Putamen (tissue), 1 donor: Measurements from ENCODE around the gene UBE2D2.
A peak's percentile ranks its signal among the peaks of the same experiment; 100 is the strongest.

Experiments used
- DNase-seq: peaks from one replicate; pipeline ENCODE4 v3.0.0-alpha.2; 2016; ENCODE audit warnings: low spot score

UBE2D2 gene

DNA sequence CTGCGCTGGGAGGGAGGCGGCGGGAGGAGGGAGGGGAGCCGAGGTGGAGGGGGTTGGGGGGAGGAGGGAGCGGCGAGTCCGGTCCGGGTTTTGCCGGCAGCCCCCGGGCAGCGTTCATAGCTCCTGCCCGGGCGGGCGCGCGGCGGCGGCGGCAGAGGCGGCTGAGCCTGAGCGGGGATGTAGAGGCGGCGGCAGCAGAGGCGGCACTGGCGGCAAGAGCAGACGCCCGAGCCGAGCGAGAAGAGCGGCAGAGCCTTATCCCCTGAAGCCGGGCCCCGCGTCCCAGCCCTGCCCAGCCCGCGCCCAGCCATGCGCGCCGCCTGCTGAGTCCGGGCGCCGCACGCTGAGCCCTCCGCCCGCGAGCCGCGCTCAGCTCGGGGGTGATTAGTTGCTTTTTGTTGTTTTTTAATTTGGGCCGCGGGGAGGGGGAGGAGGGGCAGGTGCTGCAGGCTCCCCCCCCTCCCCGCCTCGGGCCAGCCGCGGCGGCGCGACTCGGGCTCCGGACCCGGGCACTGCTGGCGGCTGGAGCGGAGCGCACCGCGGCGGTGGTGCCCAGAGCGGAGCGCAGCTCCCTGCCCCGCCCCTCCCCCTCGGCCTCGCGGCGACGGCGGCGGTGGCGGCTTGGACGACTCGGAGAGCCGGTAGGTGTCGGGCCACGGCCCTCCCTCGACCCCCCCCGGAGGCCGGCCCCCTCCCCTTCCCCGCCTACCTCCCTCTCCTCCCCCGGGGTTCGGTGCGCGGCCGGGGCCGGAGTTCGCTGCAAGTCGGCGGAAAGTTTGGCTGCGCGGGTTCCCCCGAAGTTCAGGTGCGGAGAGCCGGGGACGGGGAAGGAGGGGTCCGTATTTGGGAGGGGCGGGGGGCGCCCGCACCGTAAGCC lies 87.3 kb downstream of the UBE2D2 start, which contains the start of gene CXXC5:
CXXC5 (plus strand) TSS at position 145 of the 877 bp plus-strand sequence. CDS start 32,175 bp downstream, outside the sequence.
- peak; percentile 89 for DNase-seq

DNA sequence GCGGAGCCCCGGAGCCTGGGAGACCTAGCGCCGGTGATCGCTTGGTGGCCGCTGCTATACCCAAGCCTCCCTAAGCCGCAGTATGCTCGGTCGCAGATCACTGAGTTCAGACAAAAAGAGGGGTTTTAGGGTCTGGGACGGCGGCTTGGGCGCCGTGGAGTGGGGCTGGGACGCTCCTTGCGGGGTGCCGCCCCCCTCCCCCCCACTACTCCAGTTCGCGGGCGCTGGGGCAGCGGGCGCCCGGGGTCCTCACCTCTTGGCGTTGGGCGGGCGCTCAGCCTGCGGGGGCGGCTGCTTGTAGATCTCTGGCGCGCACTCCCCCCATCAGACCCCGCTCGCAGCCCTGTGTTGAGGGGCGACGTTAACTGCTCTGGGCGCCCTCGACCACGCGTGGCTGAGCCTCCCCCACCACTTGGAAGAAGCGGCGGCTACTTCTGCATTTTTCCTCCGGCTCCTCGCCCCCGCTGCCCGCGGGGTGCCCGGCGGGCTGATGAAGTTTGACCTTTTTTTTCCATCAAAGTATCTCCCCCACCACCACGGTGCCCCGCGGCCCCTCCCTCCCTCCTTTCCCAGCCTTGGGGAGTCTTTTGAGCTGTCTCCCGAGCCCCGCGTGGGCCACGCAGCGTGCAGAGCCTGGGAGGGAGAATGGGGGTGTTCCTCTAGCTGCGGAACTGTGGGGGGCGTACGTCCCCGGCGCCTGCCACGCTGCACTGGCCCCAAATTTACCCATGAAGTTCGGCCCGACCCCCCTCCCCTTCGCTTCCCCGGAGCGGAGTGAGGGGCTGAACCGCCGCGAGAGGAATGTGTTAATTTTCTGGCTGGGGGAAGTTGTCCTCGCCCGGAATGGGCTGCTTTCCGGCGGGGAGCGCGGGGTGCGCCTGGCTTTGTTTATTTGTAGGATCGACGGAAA lies 88.2 kb downstream of the UBE2D2 start:
- DNase-seq: no peak

DNA sequence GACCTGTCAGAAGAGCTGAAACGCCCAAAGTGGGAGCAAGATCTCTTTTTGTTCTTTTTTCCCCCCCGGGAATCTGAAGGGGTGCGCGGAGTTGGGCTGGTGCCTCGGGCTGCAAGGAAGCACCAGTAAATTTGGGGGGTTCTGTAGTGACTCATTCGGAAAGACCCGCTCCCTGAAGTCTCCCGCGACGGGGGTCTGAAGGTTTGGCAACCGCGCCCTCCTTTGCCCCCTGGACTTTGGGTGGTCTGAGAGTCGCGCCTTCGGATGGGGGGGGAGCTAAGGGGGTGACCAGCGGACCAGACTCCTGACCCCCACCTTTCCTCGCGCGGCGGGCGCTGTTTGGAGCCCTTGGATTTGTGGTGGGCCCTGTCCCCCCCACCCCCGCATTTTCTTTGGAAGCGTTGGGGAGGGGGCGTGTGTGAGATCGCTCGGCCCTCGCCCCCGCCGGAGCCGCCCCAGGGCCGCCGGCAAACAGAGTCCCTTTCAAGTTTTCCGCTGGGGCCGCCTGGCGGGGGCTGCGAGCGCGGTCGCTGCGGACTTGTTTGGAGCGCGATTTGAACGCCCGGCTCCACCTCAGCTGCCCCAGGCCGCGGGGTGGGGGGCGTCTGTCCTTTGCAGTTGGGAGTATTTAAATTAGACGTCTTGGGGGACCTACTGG lies 89.0 kb downstream of the UBE2D2 start:
- no peak for DNase-seq

DNA sequence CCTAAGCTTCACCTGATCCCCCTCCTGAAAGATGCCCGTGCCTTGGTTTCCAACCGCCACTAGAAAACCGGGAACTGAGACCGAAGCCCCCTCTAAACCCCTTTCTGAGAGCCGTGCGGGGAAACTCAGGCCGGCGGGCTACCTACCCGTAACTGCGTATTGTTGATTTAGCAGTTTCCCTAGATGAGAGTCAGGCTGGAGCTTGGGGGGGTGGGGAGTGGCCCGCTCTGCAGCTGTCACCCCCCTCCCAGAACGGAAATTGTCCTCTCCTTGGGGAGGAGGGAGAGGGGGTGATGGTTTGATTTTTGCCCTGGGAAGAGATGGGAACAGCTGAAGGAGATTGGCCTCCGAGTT lies 89.5 kb downstream of the UBE2D2 start:
- DNase-seq: peak; percentile 78

GRCh38 chr5:139651043-139651834 lies 90.1 kb downstream of the UBE2D2 start:
- DNase-seq: peak; percentile 85

GRCh38 chr5:139651853-139652787 lies 91.0 kb downstream of the UBE2D2 start:
- DNase-seq: peak; percentile 91

GRCh38 chr5:139652788-139653241 lies 91.7 kb downstream of the UBE2D2 start:
- no peak for DNase-seq

DNA sequence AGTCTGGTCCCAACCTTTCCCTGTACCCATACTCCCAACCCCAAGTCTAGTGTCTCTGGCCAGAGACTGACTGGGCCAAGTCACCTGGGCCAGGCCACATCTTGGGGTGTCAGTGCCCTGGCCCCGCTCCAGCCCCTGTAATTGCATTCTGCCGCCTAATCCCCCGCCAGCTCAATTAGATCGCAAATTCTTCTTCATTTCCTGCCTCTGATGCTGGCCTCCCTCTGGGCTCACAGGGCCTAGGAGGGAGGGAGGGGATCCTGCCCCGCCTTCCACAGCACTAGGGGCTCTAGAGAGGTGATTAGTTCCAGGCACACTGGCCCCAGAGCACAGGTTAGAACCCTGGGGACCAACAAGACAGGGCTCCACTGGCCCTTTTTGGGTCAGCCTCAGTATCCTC lies 92.5 kb downstream of the UBE2D2 start:
- no peak for DNase-seq

GRCh38 chr5:139654464-139654863 lies 93.3 kb downstream of the UBE2D2 start:
- no peak for DNase-seq

GRCh38 chr5:139654871-139655491 lies 93.8 kb downstream of the UBE2D2 start:
- DNase-seq: no peak

GRCh38 chr5:139655727-139656271 lies 94.7 kb downstream of the UBE2D2 start:
- DNase-seq: no peak

DNA sequence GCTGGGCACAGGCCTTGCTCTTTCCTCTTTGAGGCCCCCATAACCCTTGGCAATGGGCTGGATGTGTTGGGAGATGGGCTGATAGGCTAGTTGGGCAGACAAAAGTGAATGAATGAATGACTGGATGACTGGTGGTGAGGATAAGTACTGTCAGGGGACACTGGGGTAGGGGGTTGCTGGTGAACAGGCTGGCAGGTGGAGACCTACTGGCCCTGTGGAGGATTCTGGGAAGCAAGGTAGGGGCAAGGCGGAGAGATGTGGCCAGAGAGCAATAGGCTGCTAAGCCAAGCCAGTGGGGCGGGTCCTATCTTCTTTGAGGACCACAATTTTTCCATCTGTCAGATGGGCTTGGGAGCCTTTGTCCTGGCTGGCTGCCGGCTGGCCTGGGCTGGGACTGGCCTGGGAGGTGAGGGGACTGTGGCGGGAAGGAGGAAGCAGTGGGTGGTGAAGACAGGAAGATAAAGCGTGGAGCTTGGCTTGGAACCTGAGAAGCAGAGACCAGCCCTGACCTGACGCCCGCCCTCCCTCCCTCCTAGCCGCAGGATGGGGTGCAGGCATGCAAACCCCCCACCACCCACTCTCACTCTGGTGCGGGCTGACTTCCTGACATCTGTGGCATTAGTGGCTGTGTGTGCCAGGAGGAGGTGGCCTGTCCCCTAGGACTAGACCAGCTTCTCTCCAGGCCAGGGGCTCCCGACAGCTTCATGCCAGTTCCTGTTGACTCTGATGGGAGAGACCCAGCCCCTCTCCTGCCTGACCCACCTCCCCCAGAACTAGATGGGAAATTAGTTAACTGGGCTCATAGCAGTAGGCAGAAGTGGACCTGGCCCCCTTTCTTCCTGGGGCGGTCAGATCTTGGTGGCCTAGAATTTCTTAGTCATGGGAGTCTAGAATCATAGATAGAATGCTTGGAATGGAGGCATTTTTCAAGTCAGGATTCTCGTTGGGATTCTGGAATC lies 96.5 kb downstream of the UBE2D2 start:
- no peak for DNase-seq

DNA sequence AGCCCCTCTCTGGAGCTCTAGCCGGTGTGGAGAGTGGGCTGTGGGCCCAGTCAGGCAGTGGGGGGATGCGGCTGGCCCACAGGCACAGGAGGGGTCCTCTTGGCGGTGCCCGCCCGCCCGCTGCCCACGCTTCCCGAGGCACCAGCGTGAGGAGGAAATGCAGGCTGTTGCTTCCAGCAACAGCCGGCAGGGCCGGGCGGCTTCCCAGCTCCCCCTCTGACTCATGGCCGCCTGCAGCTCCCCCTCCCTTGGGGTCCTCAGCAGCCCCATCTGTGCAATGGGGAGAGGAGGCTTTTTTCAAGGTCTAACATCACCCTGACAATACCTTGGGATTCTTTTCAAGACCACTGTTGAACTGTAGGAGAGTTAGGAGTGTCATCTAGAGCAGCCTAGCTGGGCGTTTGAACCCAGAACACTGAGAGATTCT lies 97.4 kb downstream of the UBE2D2 start:
- DNase-seq: no peak

DNA sequence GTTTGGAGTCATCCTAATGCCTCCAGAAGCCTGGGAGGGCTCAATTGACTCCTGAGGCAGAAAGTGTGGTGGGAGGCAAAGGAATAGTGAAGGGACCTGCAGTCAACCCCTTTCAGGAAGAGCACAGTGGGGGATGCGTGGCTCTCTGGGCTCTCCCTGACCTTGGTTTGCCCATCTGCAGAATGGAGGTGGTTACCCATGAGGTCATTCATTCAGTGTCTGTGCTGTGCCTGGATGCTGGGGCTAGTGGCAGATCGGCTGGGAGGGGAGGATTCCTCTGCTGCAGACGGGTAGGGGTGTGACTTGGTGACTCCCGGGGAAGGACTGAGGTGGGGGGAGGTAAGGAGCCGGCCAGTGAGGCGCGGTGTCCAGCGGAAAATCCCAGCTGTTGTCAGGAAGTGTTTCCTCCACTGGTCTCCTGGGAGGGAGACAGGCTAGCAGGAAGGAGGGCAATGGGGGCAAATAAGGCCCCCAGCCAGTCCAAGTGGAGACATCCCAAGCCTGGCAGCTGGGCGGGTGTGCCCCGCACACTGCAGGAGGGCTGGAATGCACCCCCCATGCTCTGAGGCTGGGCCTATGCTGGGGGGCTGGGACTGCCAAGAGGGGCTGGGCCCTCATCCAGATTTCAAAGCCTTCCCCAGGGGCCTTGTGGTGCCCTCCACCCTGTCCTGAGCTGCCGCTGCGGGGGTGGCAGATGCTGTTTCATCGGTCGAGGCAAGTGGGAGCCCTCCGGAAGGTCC lies 98.0 kb downstream of the UBE2D2 start:
- no peak for DNase-seq

DNA sequence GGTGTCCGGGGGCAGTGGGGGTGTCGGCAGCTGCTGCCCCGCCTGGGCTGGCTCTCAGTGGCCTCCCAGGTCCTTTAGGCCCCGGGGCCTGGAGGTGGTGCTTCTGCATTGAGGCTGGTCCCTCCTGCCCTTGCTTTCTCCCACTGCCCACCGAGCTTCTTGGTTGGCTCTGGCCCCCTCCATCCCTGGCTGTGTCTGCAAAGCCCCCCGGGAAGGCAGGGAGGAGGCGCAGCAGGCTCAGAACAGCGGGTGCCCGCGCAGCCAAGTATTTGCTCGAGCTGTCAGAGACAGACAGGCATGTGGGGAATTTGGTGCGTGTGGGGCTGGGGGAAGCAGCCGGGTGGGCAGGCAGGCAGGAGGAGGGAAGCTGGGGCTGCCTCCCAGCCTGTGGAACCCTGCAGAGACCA lies 98.6 kb downstream of the UBE2D2 start:
- DNase-seq: no peak

- DNase-seq: peak; percentile 96
These were observed 99.2 kb downstream of the UBE2D2 start for GRCh38 chr5:139660105-139660922.
